Ovary (tissue), 9 donors: ENCODE data around the gene CCDC51. TPM values are rescaled to one million over a fixed set of nuclear protein-coding genes. Genes with fewer than 3 reads are reported as not detected.
A peak's percentile ranks its signal among the peaks of the same experiment; 100 is the strongest.

Source experiments
- DNase-seq, 5 donors: peaks; one replicate each; pipeline ENCODE4 v3.0.0-alpha.2; 2019 to 2020
- H3K27ac ChIP-seq, 2 donors: fragments of 200-600 bp; one replicate each; pipeline versions ENCODE4 v1.5.1 to v1.8.0; 2019 to 2022
- H3K27me3 ChIP-seq: fragments of 200-600 bp; one replicate; pipeline ENCODE4 v1.8.0; 2022
- H3K36me3 ChIP-seq: fragments of 200-600 bp; sonication (generic); one replicate; pipeline ENCODE4 v1.5.1; 2019
- H3K4me1 ChIP-seq: one replicate; pipeline ENCODE4 v1.8.1; 2013; ENCODE audit warnings: mild to moderate bottlenecking, moderate library complexity; ENCODE audit not compliant: insufficient read depth
- H3K4me3 ChIP-seq: fragments of 200-600 bp; sonication (generic); one replicate; pipeline ENCODE4 v1.5.1; 2017
- H3K9me3 ChIP-seq, 2 donors: fragments of 200-600 bp in 1 of 2; sonication (generic) in 1 of 2; one replicate each; pipeline versions ENCODE4 v1.5.1 to v1.8.1; 2013 to 2019; ENCODE audit warnings: mild to moderate bottlenecking in 1 of 2, moderate library complexity in 1 of 2
- EP300 ChIP-seq: sonication (generic); formaldehyde crosslinking; IDR thresholded peaks from one replicate; pipeline ENCODE4 v1.6.1; 2017; ENCODE audit warnings: antibody characterized with exemption
- POLR2A ChIP-seq: fragments of 450-650 bp; IDR thresholded peaks from one replicate; pipeline ENCODE4 v1.6.1; 2017; ENCODE audit warnings: antibody characterized with exemption, mild to moderate bottlenecking, moderate library complexity
- WGBS, 3 donors: extraction: QIAGEN DNeasy Blood & Tissue Kit in 1 of 3; methylation state at CpG; one replicate each; pipeline versions ENCODE4 v1.1.5 to v1.1.7; 2013 to 2017; 5-methylcytosine and 5-hydroxymethylcytosine counted together
- intact Hi-C, 4 donors: fragments of 100-400 bp; cut with DNase I; formaldehyde crosslinking; loops; one replicate each; pipeline versions ENCODE4 v1.11.0 to v1.15.1; 2022 to 2023
- polyA plus RNA-seq, 2 donors: library from polyadenylated mRNA; stranded (reverse); fragments of 200-250 nt in 1 of 2; fragments of 350-450 nt in 1 of 2; fragmentation: Illumina TruSeq in 1 of 2; extraction: RNeasy Lipid Tissue Mini Kit (QIAGEN cat#74804) in 1 of 2; gene quantifications; one replicate each; pipeline ENCODE4 v1.2.3, GENCODE V29; 2013 to 2014
- total RNA-seq, 7 donors: library from RNA; depleted of rRNA in 2 of 7; stranded (reverse); fragments of >200 nt in 2 of 7; fragmentation: NEBNext Ultra II Directional in 3 of 7; extraction: Animal tissue kit (Norgen Biotek cat#: 25700) in 3 of 7; gene quantifications; one replicate each; pipeline versions ENCODE4 v1.1.0 to v1.2.4, GENCODE V29; 2016 to 2023
- TF ChIP-seq, protein P1 (sequence below), 3 donors: fragments of 450-650 bp in 2 of 3; fragments of 200-600 bp in 1 of 3; IDR thresholded peaks; one replicate each; pipeline versions ENCODE4 v1.5.1 to v1.8.0; 2016 to 2022; ENCODE audit warnings: antibody characterized with exemption in 3 of 3, mild to moderate bottlenecking in 1 of 3
- donor health status: DM: no; HTN: no; CAD: no; lungs with moderate emphysema.
- donor health status: DM: no; HTN: no; CAD: no.
- donor health status: Bipolar disorder and iron deficiency.
- donor health status: DM: yes; HTN: yes; CAD: no.
- donor health status: DM: no; HTN: no; CAD: no.
- donor health status: DM: yes; HTN: yes; CAD: no.

The CCDC51 gene
- total and polyA plus RNA-seq, 9 donors: 6.3 to 9.9 (median 7.7) TPM

DNA sequence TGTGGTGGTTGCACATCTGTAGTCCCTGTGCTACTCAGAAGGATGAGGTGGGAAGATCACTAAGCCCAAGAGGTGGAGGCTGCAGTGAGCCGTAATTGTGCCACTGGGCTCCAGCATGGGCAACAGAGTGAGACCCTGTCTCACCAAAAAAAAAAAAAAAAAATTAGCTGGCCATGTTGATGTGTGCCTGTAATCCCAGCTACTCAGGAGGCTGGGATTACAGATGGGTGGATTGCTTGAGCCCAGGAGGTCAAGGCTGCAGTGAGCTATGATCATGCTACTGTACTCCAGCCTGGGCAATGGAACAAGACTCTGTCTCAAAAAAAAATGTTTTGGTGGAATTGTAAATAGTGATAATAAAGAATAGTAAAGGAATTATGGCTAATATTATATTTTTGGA lies 16.5 kb upstream of the CCDC51 start:
- intact Hi-C loops: no loop called here
- WGBS, 3 donors: 95 to 100% (median 95%) methylated on average over 1 of the region's 1 CpG
- Histone ChIP-seq H3K9me3 (no peaks in the 10 kb centered on the region), H3K27me3 (no peaks in the 10 kb centered on the region), H3K4me1 (no peaks in the 10 kb centered on the region), H3K4me3 (no peak overlapping the region), H3K27ac (no peak overlapping the region), H3K36me3 (no peaks in the 10 kb centered on the region)
- TF ChIP-seq POLR2A (no peak), EP300 (no peak)
- TF ChIP-seq, protein P1, sequence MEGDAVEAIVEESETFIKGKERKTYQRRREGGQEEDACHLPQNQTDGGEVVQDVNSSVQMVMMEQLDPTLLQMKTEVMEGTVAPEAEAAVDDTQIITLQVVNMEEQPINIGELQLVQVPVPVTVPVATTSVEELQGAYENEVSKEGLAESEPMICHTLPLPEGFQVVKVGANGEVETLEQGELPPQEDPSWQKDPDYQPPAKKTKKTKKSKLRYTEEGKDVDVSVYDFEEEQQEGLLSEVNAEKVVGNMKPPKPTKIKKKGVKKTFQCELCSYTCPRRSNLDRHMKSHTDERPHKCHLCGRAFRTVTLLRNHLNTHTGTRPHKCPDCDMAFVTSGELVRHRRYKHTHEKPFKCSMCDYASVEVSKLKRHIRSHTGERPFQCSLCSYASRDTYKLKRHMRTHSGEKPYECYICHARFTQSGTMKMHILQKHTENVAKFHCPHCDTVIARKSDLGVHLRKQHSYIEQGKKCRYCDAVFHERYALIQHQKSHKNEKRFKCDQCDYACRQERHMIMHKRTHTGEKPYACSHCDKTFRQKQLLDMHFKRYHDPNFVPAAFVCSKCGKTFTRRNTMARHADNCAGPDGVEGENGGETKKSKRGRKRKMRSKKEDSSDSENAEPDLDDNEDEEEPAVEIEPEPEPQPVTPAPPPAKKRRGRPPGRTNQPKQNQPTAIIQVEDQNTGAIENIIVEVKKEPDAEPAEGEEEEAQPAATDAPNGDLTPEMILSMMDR (IDR thresholded peaks at IDR 0.05): no peak
- DNase-seq: no peak

DNA sequence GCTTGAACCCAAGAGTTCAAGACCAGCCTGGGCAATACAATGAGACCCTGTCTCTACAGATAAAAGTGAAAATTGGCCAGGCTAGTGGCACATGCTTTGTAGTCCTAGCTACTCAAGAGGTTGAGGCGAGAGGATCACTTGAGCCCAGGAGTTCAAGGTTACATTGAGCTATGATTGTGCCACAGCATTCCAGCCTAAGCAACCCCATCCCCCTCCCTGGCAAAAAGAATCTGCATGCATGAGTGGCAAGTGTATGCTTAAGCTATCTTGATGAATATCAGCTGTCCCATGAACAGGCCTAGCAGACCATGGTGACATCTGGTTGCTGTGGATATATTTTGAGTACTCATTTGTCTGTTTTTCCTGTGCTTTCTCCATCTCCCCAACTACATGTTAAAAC lies 11.4 kb upstream of the CCDC51 start:
- Histone ChIP-seq H3K27ac (no peak overlapping the region), H3K4me3 (no peak overlapping the region), H3K36me3 (no peaks in the 10 kb centered on the region), H3K27me3 (no peaks in the 10 kb centered on the region), H3K9me3 (no peaks in the 10 kb centered on the region), H3K4me1 (peaks cover 4% of the 10 kb centered on the region)
- no peak for DNase-seq
- TF ChIP-seq EP300 (no peak), POLR2A (no peak)
- TF ChIP-seq, protein P1 (IDR thresholded peaks at IDR 0.05): no peak
- WGBS, 3 donors: 52 to 72% (median 57%) methylated on average over 1 of the region's 1 CpG
- intact Hi-C loops: no loop called here

DNA sequence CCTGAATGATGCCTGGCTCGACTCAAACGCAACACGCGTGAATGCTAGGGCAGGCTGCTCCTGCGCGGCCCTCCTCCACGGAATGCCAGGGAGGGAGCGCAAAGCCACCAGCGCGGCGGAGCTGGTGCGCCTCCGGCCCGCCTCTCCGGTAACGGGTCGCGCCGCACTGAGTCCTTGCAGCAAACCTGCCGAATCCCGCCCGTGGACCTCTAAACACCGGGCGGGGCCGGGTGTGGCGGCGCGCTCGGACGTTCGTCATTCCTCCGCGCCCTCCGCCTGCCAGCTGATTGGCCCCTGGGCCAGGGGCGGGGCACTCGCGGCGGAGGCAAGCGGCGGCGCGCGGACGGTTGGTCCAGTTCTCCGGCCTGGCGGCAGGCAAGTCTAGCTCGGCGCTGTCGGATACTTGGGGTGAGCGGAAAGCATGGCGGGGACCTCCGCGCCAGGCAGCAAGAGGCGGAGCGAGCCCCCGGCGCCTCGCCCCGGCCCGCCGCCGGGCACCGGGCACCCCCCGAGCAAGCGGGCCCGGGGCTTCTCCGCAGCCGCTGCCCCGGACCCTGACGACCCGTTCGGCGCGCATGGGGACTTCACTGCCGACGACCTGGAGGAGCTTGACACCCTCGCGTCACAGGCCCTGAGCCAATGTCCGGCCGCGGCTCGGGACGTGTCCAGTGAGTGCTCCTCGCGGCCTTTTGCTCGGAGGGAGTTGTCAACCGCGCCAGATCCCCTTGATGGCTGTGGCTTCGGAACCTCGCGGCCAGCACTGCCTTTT lies 6.7 kb upstream of the CCDC51 start, which contains the start of gene ATRIP:
Gene ATRIP, plus strand, starts transcription at position 313 of the 769 bp plus-strand sequence. Its CDS starts 109 bp downstream, at position 422.
- Histone ChIP-seq H3K27me3 (no peaks in the 10 kb centered on the region), H3K27ac (peak within 1 kb of the TSS; percentile 71 to 80), H3K9me3 (no peaks in the 10 kb centered on the region), H3K4me3 (peak within 1 kb of the TSS; percentile 58), H3K4me1 (peaks cover 4% of the 10 kb centered on the region), H3K36me3 (no peaks in the 10 kb centered on the region)
- WGBS, 3 donors: 0% methylated on average over 25 to 91 of the region's 91 CpGs
- DNase-seq: peak; percentile 84 to 93 (median 89)
- intact Hi-C loops: no loop called here
- peak; percentile 87 for TF ChIP-seq POLR2A
- TF ChIP-seq EP300: no peak
- TF ChIP-seq, protein P1 (IDR thresholded peaks at IDR 0.05): peak in 1 of 3 donors; percentile 27

DNA sequence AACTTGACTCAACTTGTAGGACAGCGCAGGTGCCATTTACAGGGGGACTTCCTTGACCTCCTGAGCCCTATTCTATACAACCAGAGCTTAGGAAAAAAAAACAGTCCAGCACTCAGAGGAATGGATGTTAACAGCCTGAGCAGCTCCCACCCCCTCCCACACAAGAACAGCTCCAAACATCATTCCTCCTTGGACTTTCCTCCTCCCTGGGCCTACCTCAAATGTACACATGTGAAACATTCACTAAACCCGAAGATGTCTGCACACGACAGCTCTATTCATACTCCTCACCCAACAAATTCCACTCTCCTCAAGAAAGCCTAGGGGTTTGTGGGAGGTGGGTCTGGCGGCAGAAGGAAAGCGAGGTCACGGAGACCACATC lies 6.1 kb upstream of the CCDC51 start:
- H3K27me3 ChIP-seq: no peaks in the 10 kb centered on the region
- DNase-seq: no peak
- no peaks in the 10 kb centered on the region for H3K9me3 ChIP-seq
- no peaks in the 10 kb centered on the region for H3K36me3 ChIP-seq
- H3K4me3 ChIP-seq: peak overlapping the region; percentile 58
- TF ChIP-seq, protein P1 (IDR thresholded peaks at IDR 0.05): no peak
- TF ChIP-seq POLR2A (no peak), EP300 (no peak)
- 11 to 12% (median 12%) methylated on average over 6 of the region's 6 CpGs for WGBS, 3 donors
- H3K4me1 ChIP-seq: peaks cover 4% of the 10 kb centered on the region
- H3K27ac ChIP-seq: peak overlapping the region; percentile 11 to 80
- intact Hi-C loops: no loop called here
